ENCODE measurements around the gene GALNT18.

Gene GALNT18

DNA sequence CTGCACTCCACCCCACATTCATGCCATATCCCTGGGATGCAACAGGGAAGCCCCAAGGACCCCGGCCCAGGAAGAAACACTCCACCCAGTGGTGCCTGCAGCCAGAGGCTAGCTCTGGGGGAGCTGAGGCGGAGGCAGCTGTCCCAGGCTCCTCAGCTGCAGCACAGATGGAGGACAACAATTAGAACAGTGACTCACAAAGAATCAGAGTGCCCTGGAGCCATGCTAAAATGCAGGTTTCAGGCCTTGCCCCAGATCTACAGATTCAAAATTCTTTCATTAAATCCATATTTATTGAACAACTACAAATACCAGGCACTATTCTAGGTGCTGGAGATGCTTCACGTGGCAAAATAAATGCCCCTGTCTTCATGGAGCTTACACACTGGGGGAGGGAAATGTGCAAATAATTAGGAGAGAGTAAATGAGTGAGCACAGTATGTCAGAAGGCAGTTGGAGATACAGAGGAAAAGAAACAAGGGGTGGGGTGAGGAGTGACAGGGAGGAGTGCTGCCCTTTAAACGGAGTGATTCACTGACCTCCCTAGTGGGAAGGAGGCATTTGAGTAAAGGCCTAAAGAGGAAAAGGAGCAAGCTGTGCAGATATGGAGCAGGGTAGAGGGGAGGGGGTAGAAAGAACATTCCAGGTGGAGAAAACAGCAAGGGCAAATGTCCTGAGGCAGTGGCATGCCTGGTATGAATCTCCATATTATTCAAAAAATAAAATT is 195.4 kb downstream of the GALNT18 start:
- DNase-seq: no peak

DNA sequence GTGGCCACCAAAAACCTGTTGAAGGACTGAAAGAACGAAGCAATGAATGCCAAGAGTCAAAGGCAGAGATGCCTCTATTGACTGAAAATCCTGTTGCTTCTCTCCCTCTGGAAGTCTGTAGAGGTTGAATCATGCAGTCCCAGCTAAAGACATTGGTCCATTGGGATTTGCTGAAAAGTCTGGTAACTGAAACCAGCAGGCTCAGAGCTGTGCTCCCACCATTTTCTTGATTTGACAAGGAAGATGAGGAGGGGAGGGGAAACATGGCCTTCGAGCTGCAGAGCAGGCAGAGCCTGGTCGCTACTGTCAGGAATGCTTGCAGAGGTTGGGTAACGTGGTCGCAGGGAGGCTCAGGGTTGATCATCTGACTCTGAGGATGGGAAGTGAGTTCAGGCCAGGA is 196.0 kb downstream of the GALNT18 start:
- DNase-seq: no peak

DNA sequence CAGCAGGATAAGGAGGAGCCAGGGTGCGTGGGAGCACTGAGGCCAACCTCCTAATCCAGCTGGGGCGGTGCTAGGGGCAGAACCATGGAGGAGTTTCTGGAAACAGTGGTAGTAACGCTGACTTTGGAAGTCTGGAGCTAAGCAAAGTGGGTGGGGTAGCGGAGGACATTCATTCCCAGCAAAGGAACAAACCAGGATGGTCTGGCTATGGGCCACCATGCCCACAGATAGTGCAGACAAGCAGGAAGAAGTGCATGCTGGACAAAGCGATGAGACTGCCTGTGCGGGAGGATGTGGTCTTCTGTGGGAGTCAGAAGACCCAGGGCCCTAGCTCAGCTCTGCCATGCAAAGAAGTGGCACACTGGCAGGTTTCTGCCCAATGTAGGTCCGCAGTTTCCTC is 197.1 kb downstream of the GALNT18 start:
- no peak for DNase-seq

- DNase-seq: no peak
These were observed 199.2 kb downstream of the GALNT18 start for GRCh38 chr11:11422411-11423128.

DNA sequence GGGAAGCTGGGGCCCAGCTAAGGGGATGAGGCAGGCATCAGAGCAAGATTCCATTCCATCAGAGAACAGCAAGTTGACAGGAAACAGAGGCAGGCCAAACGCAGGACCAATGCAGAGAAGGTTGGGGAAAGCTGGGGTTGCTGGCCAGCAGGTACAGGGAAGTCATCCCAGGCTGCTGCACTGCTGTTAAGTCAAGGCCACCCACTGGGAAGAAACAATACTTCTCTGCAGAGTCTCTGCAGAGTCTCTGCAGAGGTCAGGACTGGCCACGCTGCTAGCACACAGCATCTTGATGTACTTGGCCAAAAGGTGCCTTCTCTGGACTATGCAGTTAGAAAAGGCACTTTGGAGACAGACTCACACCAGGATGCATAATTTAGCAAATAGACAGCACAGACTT is 200.3 kb downstream of the GALNT18 start:
- DNase-seq: no peak

- DNase-seq: no peak
These were observed 200.9 kb downstream of the GALNT18 start for GRCh38 chr11:11420899-11421285.

DNA sequence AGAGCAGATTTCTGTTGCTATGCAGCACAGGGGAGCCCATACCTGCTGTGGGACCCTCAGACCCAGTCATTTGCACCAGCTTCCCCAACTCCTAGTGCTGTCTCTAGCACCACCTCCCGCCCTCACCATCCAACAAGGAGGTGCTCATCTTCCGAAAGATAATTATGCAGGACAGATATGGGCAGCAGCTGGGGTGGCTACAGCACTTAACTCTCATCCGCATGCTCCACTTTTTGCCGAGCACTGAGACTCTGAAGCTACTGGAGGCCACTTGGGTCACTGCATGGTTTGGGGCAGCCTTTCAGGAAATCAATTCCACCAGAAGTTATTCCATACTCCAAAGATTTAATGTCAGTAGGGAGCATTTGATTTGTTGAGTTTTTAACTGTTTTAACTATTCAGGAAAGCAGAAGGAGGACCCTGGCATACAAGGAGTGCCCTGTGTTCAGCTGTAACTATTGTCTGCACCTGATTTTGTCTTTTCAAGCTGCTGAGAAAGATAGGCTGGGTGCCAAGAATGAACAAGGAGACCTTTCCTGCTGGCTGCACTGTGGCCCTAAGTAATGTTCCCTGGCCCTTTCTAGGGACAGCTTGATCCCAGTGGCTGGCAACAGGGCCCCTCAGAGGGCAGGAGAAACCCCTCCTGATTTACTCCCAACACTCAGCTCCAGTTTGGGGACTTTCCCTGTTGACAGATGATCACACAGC is 201.5 kb downstream of the GALNT18 start:
- DNase-seq: no peak

- no peak for DNase-seq
These were observed 202.1 kb downstream of the GALNT18 start for GRCh38 chr11:11419747-11420146.

DNA sequence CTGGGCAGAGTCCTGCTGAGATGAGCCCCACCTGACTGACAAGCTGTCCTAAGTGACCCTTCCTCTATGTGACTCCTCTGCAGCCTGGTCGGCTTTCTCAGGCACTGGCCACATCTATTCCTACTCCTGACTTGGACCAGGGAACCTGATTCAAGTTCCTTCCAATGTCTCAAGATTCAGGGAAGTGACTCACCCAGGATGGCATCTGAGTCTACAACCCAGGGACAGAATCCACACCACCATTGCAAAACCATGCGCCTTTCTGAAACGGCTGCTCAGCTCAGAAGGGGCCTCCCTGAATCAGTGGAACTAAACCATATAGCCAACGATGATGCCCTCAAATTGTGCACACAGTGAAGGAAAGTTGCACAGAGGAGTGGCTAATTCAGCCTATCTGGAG is 204.9 kb downstream of the GALNT18 start:
- DNase-seq: peak; percentile 21 to 36

- DNase-seq: peak; percentile 33 to 48
These were observed 205.3 kb downstream of the GALNT18 start for GRCh38 chr11:11416502-11416901.

DNA sequence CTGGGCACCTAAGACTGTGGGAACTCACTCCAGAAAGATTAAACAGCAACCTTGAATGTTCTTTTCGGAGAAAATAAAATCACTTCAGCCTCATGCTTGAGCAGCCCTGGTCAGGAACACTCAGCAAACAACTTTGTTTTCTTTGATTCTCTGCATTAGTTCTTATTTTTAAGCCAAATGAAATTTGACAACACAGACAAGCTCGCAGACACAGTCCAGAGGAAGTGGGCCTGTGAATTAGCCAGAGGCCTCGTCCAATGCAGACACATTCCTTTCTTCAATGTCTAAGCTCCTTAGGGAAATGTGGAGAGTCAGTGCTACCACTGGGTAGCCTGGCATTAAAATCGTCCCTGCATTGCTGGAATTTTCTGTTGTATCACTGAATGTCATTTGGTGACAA is 205.9 kb downstream of the GALNT18 start:
- DNase-seq: no peak

GRCh38 chr11:11414996-11415395 is 206.8 kb downstream of the GALNT18 start:
- DNase-seq: no peak

- DNase-seq: no peak
These were observed 208.0 kb downstream of the GALNT18 start for GRCh38 chr11:11413776-11414175.

GRCh38 chr11:11411401-11411985 is 210.3 kb downstream of the GALNT18 start:
- DNase-seq: no peak

DNA sequence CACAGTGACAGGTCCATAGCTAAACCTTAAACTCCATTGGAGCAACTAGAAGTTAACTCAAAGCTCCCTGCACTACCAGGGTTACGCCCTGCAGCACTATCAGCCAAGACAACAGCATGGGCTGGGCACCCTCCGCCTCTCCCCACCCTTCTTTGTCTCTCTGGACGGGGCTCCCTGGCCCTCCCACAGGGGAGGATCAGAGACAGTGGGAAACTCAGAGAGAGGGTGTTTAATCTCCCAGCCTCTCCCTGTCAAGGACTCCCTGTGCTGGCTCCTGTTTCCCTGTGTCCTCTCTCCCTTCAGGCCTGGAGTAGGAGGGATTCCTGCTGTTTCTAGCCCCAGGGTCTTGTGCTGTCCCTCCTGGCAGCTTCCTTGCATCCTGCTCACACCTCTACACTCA is 211.9 kb downstream of the GALNT18 start:
- DNase-seq: no peak

DNA sequence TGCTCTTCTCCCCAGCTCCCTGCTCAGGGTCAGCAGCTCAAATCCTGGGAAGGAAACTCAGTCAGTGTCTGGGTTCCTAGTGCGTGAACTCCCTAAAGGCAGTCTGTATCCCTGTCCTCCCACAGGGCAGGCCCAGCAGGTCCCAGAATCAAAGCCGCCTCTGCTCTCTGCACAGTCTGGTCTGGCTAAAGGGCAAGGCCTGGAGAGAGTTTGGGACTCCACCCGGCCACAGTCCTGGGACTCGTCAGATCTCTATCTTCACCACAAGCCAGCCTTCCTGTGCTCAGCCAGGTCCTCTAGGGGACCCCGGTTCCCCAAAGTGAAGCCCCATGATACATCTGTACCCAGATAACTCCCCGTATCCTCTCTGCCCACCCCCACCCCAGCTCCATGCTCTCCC is 212.6 kb downstream of the GALNT18 start:
- no peak for DNase-seq

- no peak for DNase-seq
These were observed 213.2 kb downstream of the GALNT18 start for GRCh38 chr11:11408436-11409221.

- no peak for DNase-seq
These were observed 214.1 kb downstream of the GALNT18 start for GRCh38 chr11:11407763-11408084.

DNA sequence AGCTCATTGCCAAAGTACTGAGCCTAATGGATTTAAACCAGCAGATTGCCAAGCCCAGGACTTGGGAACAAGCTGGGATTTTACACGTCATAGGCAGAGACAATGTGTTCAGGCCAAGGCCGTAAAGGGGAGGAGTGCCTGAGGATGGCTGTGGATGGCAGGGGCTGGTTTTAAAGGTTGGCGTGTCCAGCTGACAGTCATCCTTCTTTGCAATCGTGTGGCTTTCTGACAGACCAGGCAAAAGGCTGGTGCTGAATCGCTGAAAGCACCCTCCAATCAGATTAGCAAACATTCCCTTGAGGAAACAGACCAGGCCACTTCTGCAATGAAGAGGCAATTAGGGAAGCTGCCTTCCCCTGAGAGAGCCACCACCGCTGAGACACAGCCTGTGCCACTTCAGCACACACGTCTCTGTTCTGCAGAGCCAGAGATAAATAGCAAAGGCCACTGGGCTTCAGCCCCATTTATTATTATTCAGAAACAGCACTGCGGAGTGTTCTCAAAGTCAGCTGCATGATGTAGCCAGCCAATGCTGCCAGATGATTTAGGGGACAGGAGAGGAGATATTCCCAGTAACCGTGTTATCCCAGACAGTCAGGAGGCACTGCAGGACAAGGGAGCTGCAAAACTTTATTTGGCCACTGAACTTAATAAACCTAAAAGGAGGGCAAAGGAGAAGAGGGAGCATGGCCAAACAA is 214.6 kb downstream of the GALNT18 start:
- peak; percentile 16 to 27 for DNase-seq

DNA sequence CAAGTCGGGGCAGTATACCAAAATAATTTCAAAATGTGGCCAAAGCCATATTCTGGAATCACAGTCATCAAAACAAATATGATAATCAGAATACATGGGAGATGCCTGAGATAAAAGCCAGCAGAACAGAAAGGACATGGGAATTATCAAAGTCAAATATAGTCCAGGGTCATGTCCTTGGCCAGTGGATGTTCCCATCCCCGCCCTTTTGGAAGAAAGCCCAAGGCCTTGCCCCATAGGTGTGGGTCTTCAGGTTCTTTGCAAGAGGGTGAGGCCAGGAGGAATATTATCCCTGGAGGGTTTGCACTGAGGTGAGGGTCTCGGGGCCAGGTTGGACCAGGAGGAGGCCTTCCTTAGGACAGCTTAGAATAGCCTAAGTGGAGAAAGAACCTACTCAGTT is 215.2 kb downstream of the GALNT18 start:
- DNase-seq: no peak

DNA sequence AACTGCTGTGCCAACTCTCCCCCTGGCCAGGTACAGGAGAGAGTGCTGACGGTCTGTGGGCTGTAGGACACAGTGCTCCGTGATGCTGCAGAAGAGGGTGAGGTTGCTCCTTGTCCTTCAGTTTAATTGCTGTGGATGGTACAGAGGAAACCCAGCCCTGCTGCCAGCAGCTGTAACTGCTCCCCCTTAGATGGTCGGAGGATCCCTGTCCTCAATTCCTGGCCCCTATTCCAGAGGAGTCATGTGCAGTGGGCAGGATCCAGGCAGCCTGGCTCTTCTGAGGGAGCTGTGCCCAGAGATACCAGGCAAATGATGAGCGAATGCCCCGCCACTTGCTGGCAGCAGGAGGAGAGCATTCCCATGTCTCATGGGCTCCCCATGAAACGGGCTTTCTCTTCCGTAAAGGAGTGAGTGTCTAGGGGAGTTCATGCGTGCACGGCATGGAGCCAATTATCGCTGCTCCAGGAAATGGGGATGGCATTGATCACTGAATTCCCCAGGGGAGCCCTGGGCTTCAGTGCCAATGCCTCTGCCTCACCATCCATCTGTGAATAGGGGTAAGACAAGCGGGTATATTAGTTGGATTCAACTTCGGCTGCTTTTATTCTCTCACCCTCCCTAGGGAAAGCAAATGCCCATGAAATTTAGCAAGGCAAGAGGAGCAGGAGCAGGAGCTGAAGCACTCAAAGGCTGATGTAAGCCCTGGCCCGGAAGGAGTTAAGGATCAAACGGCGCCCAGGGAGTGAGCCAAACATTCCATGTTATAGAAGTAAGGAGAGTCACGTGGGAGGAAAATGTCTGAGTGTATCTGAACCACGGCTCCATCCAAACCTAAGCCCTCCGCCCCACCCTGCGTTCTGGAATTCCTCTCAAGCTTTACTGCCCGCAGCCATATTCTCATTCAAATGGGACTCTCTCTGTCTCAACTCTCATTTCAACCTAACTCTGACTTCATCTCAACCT is 217.8 kb downstream of the GALNT18 start:
- DNase-seq: no peak

All from inflammatory macrophage treated with lipopolysaccharide for 1 hour (primary cell).